Esophagus (tissue), 2 donors: Measurements from ENCODE around the gene KIF18A. TPM values are rescaled to one million over a fixed set of nuclear protein-coding genes. Genes with fewer than 3 reads are reported as not detected.

Experiments
- H3K27ac ChIP-seq, 2 donors: one replicate each; pipeline ENCODE4 v1.5.1; 2013; ENCODE audit warnings: low read depth in 2 of 2, mild to moderate bottlenecking in 2 of 2, inconsistent platforms in 1 of 2, low read length in 1 of 2, moderate library complexity in 1 of 2
- H3K27me3 ChIP-seq, 2 donors: one replicate each; pipeline ENCODE4 v1.6.1; 2013; ENCODE audit warnings: low read length in 2 of 2, control low read depth in 1 of 2, mild to moderate bottlenecking in 1 of 2; ENCODE audit not compliant: insufficient read depth in 2 of 2, control insufficient read depth in 1 of 2
- H3K36me3 ChIP-seq, 2 donors: one replicate each; pipeline ENCODE4 v1.6.1; 2013; ENCODE audit warnings: low read length in 1 of 2; ENCODE audit not compliant: control insufficient read depth in 2 of 2, insufficient read depth in 2 of 2
- H3K4me1 ChIP-seq, 2 donors: one replicate each; pipeline ENCODE4 v1.6.1; 2013; ENCODE audit warnings: low read length in 1 of 2; ENCODE audit not compliant: control insufficient read depth in 2 of 2, insufficient read depth in 2 of 2
- H3K4me3 ChIP-seq, 2 donors: one replicate each; pipeline ENCODE4 v1.5.1; 2013; ENCODE audit warnings: low read length in 2 of 2, mild to moderate bottlenecking in 2 of 2, low read depth in 1 of 2, moderate library complexity in 1 of 2
- H3K9me3 ChIP-seq, 2 donors: one replicate each; pipeline ENCODE4 v1.6.1; 2013; ENCODE audit warnings: mild to moderate bottlenecking in 2 of 2, low read depth in 1 of 2, low read length in 1 of 2, moderate library complexity in 1 of 2; ENCODE audit not compliant: control insufficient read depth in 2 of 2, insufficient read depth in 1 of 2
- WGBS, 2 donors: extraction: QIAGEN DNeasy Blood & Tissue Kit; methylation state at CpG; one replicate each; pipeline ENCODE4 v1.1.7; 2013; 5-methylcytosine and 5-hydroxymethylcytosine counted together
- polyA plus RNA-seq, 2 donors: library from polyadenylated mRNA; stranded (reverse); fragments of 200-250 nt; gene quantifications; one replicate each; pipeline ENCODE4 v1.2.3, GENCODE V29; 2013
- donor health status: healthy with polysubstance abuse.
- donor health status: Bipolar disorder and iron deficiency.

Gene KIF18A
- polyA plus RNA-seq, 2 donors, result 1.4 to 1.6 TPM

GRCh38 chr11:28058333-28058732, 49.6 kb downstream of the KIF18A start:
- no peaks in the 10 kb centered on the region for H3K36me3 ChIP-seq
- no peaks in the 10 kb centered on the region for H3K27me3 ChIP-seq
- H3K4me1 ChIP-seq, result no peaks in the 10 kb centered on the region
- H3K4me3 ChIP-seq, result no peak overlapping the region
- no peak overlapping the region for H3K27ac ChIP-seq
- no peaks in the 10 kb centered on the region for H3K9me3 ChIP-seq

GRCh38 chr11:28054821-28055220, 53.1 kb downstream of the KIF18A start:
- H3K9me3 ChIP-seq, result no peaks in the 10 kb centered on the region
- no peaks in the 10 kb centered on the region for H3K27me3 ChIP-seq
- no peaks in the 10 kb centered on the region for H3K36me3 ChIP-seq
- no peak overlapping the region for H3K4me3 ChIP-seq
- no peaks in the 10 kb centered on the region for H3K4me1 ChIP-seq
- H3K27ac ChIP-seq, result no peak overlapping the region
- 98 to 100% methylated on average over 2 of the region's 2 CpGs for WGBS, 2 donors

- H3K4me1 ChIP-seq, result no peaks in the 10 kb centered on the region
- 40 to 49% methylated on average over 5 of the region's 5 CpGs for WGBS, 2 donors
- H3K27me3 ChIP-seq, result no peaks in the 10 kb centered on the region
- no peaks in the 10 kb centered on the region for H3K36me3 ChIP-seq
- H3K27ac ChIP-seq, result no peak overlapping the region
- no peaks in the 10 kb centered on the region for H3K9me3 ChIP-seq
- no peak overlapping the region for H3K4me3 ChIP-seq
Measured at GRCh38 chr11:28049338-28050216, 58.4 kb downstream of the KIF18A start.

DNA sequence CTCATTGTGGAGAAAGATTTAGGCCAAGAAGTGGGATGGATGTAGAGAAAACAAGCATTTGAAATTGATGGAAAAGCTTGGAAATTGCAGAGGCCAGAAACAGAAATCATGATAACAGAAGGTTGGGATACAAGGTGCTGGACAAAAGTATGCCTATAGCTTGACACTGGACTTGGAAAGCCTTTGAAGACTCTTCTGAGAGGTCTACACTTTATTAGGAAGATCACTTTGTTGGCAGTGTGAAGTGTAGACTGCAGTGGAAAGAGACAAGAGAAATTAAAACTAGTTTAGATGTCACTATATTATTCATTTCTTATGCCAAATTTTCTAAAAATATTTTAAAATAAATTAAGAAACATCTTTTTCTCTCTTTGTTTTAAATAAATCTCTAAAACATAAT, 59.1 kb downstream of the KIF18A start:
- Histone ChIP-seq H3K27me3 (no peaks in the 10 kb centered on the region), H3K27ac (no peak overlapping the region), H3K4me1 (no peaks in the 10 kb centered on the region), H3K9me3 (no peaks in the 10 kb centered on the region), H3K36me3 (no peaks in the 10 kb centered on the region), H3K4me3 (no peak overlapping the region)

GRCh38 chr11:28043930-28044709, 63.8 kb downstream of the KIF18A start:
- 80 to 86% methylated on average over 3 of the region's 3 CpGs for WGBS, 2 donors
- Histone ChIP-seq H3K27ac (no peak overlapping the region), H3K27me3 (no peaks in the 10 kb centered on the region), H3K9me3 (no peaks in the 10 kb centered on the region), H3K36me3 (no peaks in the 10 kb centered on the region), H3K4me3 (no peak overlapping the region), H3K4me1 (no peaks in the 10 kb centered on the region)

DNA sequence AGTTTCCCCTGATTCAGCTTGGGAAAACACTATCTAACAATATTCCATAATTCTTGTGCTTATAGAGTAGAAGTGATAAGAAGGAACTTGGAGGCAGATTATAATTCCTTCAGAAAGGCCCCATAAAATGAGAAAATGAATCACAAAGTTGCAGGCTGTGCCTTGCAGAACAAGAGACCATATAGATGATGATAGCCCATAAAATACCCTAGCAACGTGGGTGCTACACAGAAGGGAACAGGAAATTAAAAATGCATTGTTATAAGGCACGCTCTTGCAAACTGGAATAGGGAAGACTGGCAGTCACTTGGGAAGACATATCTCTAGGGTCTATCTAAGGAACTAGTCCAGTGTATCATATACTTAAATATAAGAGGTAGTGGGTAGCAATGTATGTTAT, 67.6 kb downstream of the KIF18A start:
- H3K27ac ChIP-seq, result no peak overlapping the region
- H3K36me3 ChIP-seq, result no peaks in the 10 kb centered on the region
- 85 to 93% methylated on average over 2 of the region's 2 CpGs for WGBS, 2 donors
- no peaks in the 10 kb centered on the region for H3K4me1 ChIP-seq
- no peak overlapping the region for H3K4me3 ChIP-seq
- no peaks in the 10 kb centered on the region for H3K9me3 ChIP-seq
- no peaks in the 10 kb centered on the region for H3K27me3 ChIP-seq

GRCh38 chr11:28038775-28039174, 69.2 kb downstream of the KIF18A start:
- no peaks in the 10 kb centered on the region for H3K27me3 ChIP-seq
- WGBS, 2 donors, result 88 to 90% methylated on average over 1 of the region's 1 CpG
- no peak overlapping the region for H3K27ac ChIP-seq
- H3K36me3 ChIP-seq, result no peaks in the 10 kb centered on the region
- no peaks in the 10 kb centered on the region for H3K4me1 ChIP-seq
- no peaks in the 10 kb centered on the region for H3K9me3 ChIP-seq
- no peak overlapping the region for H3K4me3 ChIP-seq

DNA sequence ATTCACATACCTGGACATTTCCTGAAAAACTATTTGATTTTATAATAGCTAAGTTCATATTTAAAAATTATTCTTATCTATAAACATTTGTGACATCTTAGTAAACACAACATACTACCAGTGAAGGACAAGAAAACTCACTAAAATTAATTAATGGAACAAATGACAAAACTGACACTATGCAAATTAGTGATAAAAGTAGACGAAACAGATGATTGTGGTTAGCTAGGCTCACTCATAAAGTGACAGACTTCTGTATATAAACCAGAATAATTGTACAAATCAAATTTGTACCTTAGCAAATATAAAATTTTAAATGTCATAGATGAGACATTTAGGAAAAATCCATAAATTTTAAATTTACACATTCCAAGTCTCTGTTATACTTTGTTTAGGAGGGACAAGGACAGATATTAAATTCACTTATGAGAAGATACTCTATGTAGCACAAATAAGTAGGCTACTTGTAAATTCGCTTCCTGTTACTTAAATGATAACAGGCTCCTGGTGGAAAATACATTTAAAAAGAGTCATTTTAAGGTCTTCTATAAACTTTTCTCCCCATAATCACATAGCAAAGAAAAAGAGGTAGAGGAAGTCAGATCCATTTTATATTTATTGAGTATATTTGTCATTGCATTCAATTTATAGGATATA, 81.2 kb downstream of the KIF18A start:
- no peak overlapping the region for H3K4me3 ChIP-seq
- 87 to 91% methylated on average over 2 of the region's 2 CpGs for WGBS, 2 donors
- H3K9me3 ChIP-seq, result no peaks in the 10 kb centered on the region
- no peaks in the 10 kb centered on the region for H3K27me3 ChIP-seq
- no peak overlapping the region for H3K27ac ChIP-seq
- H3K36me3 ChIP-seq, result no peaks in the 10 kb centered on the region
- H3K4me1 ChIP-seq, result no peaks in the 10 kb centered on the region

GRCh38 chr11:28017816-28018215, 90.1 kb downstream of the KIF18A start:
- Histone ChIP-seq H3K9me3 (no peaks in the 10 kb centered on the region), H3K27ac (no peak overlapping the region), H3K36me3 (no peaks in the 10 kb centered on the region), H3K4me1 (no peaks in the 10 kb centered on the region), H3K27me3 (no peaks in the 10 kb centered on the region), H3K4me3 (no peak overlapping the region)
- whole genome bisulfite sequencing, 2 donors, result 92 to 93% methylated on average over 2 of the region's 2 CpGs
